AG08396 (cell line): Measurements from ENCODE around the gene NUTM1.
"Not testable (repeated sequence)": the region's sequence is repeated elsewhere in the genome, so short reads cannot be mapped to it uniquely, and the experiment has no call there.

Experiments used
- DNase-seq: peaks from one replicate; pipeline ENCODE4 v3.0.0; 2012; ENCODE audit warnings: low spot score, mixed read lengths

The NUTM1 gene

GRCh38 chr15:34362047-34362773 lies 19.1 kb downstream of the NUTM1 start:
- DNase-seq: no peak

GRCh38 chr15:34364041-34364440 lies 20.9 kb downstream of the NUTM1 start:
- no peak for DNase-seq

GRCh38 chr15:34365091-34365825 lies 22.1 kb downstream of the NUTM1 start:
- DNase-seq: no peak

DNA sequence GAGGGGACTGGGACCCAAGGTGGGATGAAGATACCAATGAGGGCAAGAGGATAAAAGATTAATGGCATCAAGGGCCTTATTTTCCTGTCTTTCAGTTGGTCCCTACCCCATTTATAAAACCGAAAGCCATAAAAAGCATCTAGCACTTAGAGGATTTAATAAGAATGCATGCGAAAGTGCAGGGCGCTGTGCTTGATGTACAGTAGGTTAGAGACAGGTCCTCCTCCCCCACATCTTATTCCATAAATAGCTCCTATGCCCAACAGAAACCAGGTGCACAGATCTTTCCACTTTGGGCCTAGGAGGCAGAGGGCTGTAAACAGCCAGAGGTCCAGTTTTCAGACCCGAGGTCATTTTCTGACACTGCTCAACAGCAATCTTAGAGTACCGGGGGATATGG lies 22.7 kb downstream of the NUTM1 start:
- DNase-seq: no peak

GRCh38 chr15:34366271-34367065 lies 23.4 kb downstream of the NUTM1 start:
- peak; percentile 65 for DNase-seq

GRCh38 chr15:34367101-34368081 lies 24.3 kb downstream of the NUTM1 start, which contains the start of gene LPCAT4:
LPCAT4 (minus strand) TSS chr15:34367196; CDS start chr15:34367100, 96 bp downstream.
- peak; percentile 98 for DNase-seq

DNA sequence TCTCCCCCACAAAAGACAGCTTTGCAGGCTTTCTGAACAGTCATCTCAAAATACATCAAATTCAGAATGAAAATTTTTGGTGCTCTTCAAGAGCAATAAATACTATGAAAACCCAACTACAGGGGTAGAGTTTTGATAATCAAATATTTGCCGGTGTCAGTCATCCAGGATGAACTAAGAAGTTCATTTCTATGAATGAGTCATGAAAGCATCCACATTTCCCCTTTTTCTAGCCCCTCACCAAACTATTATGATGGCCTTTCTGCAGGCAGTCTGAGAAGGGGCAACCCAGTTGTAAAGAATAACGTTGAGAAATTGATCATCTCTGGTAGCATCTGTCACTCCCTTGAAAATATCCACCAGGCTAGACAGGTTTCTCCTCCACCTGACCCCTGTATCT lies 27.0 kb downstream of the NUTM1 start:
- DNase-seq: no peak

DNA sequence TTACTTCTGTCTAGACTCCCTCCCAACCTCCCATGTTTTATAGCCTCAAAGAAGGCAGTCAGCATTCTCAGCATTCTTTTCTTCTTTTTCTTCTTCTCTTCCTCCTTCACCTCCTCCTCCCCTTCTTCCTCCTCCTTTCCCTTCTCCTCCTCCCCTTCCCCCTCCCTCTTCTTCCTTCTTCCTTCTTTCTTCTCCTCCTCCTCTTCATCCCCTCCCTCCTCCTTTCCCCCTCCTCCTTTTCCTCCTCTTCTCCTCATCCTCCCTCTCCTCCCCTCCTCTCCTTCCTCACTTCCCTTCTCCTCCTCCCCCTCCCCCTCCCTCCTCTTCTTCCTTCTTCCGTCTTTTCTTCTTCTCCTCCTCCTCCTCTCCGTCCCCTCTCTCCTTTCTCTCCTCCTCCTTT lies 27.5 kb downstream of the NUTM1 start:
- DNase-seq: no peak

- no peak for DNase-seq
Observed at GRCh38 chr15:34373951-34374350, 30.8 kb downstream of the NUTM1 start.

DNA sequence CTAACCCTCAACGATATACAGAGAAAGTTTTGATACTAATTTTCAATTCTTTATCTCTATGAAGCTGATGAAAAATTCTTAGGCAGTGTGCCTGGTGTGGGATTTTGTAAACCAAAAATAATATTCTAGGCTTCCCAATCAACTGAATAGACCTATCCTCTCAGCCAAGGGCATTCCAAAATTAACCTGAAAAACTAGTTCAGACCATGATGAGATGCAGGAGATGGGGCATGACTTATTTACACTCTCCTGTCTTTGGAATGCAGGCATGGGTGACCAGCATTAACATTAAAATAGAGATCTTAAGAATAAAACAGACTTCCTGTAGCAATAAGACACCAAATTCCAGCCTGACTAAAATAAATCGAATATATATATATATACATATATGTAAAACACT lies 31.7 kb downstream of the NUTM1 start:
- no peak for DNase-seq

DNA sequence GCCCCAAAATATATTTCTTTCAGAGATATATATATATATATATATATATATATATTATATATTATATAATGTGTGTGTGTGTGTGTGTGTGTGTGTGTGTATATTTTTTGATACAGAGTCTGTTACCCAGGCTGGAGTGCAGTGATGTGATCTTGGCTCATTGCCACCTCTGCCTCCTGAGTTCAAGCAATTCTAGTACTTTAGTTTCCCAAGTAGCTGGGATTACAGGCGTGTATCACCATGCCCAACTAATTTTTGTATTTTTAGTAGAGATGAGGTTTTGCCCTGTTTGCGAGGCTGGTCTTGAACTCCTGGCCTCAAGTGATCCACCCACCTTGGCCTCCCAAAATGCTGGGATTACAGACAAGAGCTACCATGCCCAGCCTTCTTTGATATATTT lies 32.4 kb downstream of the NUTM1 start:
- not testable (repeated sequence) for DNase-seq

GRCh38 chr15:34376856-34377255 lies 33.7 kb downstream of the NUTM1 start:
- DNase-seq: no peak

- not testable (repeated sequence) for DNase-seq
Observed at GRCh38 chr15:34380491-34380890, 37.4 kb downstream of the NUTM1 start.

DNA sequence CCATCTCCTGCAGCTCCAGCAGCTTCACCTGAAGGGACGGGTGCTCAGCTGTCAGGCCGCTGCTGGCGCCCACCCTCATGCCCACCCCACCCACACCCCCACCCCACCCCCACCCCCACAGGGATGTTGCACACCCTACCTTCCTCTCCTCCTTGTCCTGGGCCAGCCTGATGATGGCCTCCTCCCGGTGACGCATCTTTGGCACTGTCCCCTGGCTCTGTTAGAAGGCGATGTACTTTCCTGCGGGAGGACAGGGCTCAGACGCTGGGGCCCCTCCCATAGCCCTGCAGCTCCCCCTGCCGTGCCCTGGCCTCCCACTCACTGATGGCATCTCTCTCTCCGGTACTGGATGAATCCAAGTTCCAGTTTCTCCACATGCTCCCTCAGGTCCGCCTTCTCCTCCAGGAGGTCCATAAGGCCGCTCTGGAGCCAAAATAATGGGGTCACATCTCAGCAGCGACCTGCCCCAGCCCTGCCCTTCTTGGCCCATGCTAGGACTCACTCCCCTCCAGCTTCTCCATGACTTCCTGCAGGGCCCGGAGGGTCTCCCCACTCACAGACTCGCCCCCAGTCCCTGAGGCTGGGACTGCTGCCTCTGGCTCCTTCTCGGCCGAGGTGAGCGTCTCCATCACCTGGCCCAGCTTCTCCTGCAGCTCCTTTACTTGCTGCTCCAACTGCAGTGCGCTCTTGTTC lies 38.9 kb downstream of the NUTM1 start:
- not testable (repeated sequence) for DNase-seq

DNA sequence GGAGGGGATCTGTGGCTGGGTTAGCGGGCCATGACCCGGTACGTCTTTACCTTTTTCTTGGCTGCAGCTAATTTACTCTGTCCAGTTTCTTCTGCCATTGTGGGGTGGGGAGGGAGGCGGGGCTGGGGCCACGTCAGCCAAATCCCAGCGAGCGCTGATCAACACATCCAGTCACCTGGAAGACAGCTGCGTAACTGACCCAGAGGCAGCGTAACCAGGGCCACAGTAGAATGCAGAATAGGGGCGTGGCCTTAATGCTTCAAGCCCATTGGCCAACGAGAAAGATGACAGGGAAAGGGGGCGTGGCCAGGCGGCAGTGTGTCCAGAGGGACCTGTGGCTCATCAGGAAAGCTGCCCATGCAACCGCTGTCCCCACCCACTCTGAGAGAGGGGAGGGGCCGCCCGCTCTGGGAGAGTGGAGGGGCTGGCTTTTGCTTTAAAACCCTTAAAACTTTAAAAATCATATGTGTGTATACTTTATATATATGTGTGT lies 46.5 kb downstream of the NUTM1 start:
- DNase-seq: not testable (repeated sequence)

DNA sequence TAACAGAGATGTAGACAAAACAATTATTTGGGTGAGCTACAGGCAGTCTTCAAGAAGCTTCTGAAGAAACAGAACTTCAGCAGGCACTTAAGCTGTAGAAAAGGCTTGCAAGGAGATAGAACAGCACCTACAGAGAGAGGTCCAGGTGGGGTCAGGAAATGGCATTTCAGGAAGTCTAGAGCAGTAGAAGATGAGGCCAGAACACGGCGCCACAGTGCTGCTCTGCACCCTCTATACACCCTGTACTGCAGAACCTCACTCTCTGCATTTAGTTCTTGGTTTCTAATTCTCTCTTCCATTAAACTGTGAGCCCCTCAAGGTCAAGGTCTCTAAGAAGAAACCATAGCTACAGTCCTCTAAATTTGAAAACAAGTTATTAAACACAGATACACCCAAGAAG lies 49.9 kb downstream of the NUTM1 start:
- DNase-seq: not testable (repeated sequence)

DNA sequence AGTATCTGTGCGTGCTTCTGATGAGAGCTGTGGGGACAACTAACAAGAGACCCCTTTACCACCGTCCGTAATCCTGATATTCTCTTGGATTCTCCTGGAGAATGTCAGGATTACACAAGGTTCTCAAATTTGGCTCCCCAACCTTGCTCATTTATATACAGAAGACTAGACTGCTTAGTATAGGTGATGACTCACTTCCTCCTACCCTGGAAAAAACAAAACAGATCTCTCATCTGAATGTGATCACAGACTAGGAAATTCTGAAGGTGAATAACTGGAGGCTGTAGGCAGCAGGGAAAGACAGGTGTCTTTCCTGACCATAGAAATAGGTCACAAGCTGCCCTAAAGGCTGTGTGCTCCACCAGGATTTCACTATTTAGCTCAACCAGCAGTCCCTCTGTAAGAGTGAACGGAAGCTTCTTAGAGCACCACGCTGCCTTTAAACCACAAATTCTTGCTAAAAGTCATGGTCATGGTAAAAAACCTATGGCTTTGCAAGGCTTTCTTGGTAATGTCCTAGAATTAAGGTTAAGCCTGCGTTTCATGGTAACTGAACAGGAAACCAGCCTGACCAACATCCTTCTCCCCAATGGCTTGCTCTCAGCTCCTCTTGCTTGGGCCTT lies 54.6 kb downstream of the NUTM1 start:
- DNase-seq: not testable (repeated sequence)

- DNase-seq: not testable (repeated sequence)
Observed at GRCh38 chr15:34403160-34403598, 60.1 kb downstream of the NUTM1 start.

DNA sequence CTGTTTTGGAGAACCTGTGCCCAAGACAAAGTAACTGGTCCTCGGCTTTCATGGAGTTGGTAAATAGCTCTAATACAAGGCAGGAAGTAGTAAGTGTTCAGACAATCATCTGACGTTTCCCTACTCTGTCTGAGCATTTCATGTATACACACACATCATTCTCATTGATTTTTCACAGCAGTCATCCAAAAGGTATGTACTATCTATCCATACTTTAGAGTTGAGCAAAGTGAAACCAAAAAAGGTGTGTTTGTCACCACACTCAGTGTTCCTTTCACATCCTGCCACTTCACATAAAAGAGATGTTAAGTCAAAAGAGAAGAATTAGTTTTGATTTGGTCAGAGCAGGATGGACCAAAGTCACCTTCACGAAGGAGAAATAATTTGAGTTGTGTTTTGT lies 60.8 kb downstream of the NUTM1 start:
- not testable (repeated sequence) for DNase-seq
